ENCODE data around the gene CD8A. TPM values are rescaled to one million over a fixed set of nuclear protein-coding genes. Genes with fewer than 3 reads are reported as not detected.

Gene CD8A
- total RNA-seq, 1 donor from 2014 or later, result 17.7 TPM

GRCh38 chr2:86779971-86780370 is 10.7 kb downstream of the CD8A start:
- Histone ChIP-seq H3K36me3 (peaks cover 4 to 9% of the 10 kb centered on the region in 2 donors), H3K4me3 (no peak overlapping the region), H3K4me1 (no peaks in the 10 kb centered on the region), H3K27me3 (no peaks in the 10 kb centered on the region), H3K27ac (no peak overlapping the region), H3K9me3 (no peaks in the 10 kb centered on the region)
- no peak for DNase-seq (ENCODE audit: low spot score in 2 of 2)
- intact Hi-C loops (cut with DNase I), result no loop called here
- TF ChIP-seq, protein P1, sequence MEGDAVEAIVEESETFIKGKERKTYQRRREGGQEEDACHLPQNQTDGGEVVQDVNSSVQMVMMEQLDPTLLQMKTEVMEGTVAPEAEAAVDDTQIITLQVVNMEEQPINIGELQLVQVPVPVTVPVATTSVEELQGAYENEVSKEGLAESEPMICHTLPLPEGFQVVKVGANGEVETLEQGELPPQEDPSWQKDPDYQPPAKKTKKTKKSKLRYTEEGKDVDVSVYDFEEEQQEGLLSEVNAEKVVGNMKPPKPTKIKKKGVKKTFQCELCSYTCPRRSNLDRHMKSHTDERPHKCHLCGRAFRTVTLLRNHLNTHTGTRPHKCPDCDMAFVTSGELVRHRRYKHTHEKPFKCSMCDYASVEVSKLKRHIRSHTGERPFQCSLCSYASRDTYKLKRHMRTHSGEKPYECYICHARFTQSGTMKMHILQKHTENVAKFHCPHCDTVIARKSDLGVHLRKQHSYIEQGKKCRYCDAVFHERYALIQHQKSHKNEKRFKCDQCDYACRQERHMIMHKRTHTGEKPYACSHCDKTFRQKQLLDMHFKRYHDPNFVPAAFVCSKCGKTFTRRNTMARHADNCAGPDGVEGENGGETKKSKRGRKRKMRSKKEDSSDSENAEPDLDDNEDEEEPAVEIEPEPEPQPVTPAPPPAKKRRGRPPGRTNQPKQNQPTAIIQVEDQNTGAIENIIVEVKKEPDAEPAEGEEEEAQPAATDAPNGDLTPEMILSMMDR (IDR thresholded peaks at IDR 0.05), result no peak

GRCh38 chr2:86778957-86779356 is 11.8 kb downstream of the CD8A start:
- intact Hi-C loops (cut with DNase I), result no loop called here
- no peaks in the 10 kb centered on the region for H3K9me3 ChIP-seq
- no peak overlapping the region for H3K27ac ChIP-seq
- H3K27me3 ChIP-seq, result no peaks in the 10 kb centered on the region
- DNase-seq (ENCODE audit: low spot score in 2 of 2), result no peak
- H3K4me1 ChIP-seq, result no peaks in the 10 kb centered on the region
- TF ChIP-seq, protein P1 (IDR thresholded peaks at IDR 0.05), result no peak
- H3K36me3 ChIP-seq, result peaks cover 10 to 18% of the 10 kb centered on the region in 2 donors
- H3K4me3 ChIP-seq, result no peak overlapping the region

DNA sequence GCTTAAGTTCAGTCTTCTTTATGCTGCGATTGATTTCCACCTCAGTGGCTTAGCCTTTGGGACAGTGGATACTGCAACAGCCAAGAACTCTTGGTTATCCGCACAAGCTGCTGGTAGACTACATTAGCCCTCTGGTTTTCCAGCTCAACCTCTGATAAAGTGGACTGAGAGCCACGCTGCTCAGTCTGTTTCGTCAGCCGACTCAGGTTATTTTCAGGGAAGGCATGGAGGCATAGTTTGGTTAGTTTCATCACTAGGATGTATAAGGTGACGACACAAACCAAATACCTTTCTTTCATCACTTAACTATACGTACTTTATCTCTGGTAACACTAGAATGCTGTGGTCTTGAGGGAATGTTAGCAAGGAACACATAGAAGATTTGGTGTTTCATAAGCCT is 14.2 kb downstream of the CD8A start:
- no peaks in the 10 kb centered on the region for H3K9me3 ChIP-seq
- no peak for DNase-seq (ENCODE audit: low spot score in 2 of 2)
- intact Hi-C loops (cut with DNase I), result no loop called here
- H3K36me3 ChIP-seq, result peaks cover 24 to 39% of the 10 kb centered on the region in 2 donors
- no peak overlapping the region for H3K27ac ChIP-seq
- TF ChIP-seq, protein P1 (IDR thresholded peaks at IDR 0.05), result no peak
- H3K4me3 ChIP-seq, result no peak overlapping the region
- no peaks in the 10 kb centered on the region for H3K4me1 ChIP-seq
- H3K27me3 ChIP-seq, result no peaks in the 10 kb centered on the region

- no peaks in the 10 kb centered on the region for H3K27me3 ChIP-seq
- no peaks in the 10 kb centered on the region for H3K9me3 ChIP-seq
- intact Hi-C loops (cut with DNase I), result no loop called here
- no peaks in the 10 kb centered on the region for H3K4me1 ChIP-seq
- H3K27ac ChIP-seq, result no peak overlapping the region
- H3K36me3 ChIP-seq, result peaks cover 35 to 49% of the 10 kb centered on the region in 2 donors
- no peak for DNase-seq (ENCODE audit: low spot score in 2 of 2)
- TF ChIP-seq, protein P1 (IDR thresholded peaks at IDR 0.05), result no peak
- H3K4me3 ChIP-seq, result no peak overlapping the region
Measured at GRCh38 chr2:86775338-86775737, 15.4 kb downstream of the CD8A start.

DNA sequence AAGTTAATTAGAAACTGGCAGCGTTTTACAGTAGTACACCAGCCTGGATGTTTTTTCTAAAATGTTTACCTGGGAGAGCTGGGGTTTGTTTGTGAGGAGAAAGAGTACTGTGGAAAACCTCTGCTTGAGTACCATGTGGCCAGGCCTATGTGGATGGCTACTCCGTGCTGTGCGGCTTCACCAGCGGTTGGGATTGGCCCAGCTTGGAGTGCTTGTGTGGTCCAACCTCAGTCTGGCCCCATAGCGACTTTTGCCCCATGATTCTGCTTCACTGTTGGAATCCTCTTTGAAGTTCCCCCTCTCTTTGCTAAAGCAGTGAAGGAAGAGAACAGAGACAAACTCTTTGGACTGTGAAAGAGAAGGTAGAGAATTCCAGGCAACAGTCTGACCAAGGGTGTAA is 15.9 kb downstream of the CD8A start:
- Histone ChIP-seq H3K27me3 (no peaks in the 10 kb centered on the region), H3K4me3 (no peak overlapping the region), H3K27ac (no peak overlapping the region), H3K36me3 (peaks cover 37 to 54% of the 10 kb centered on the region in 2 donors), H3K9me3 (no peaks in the 10 kb centered on the region), H3K4me1 (no peaks in the 10 kb centered on the region)
- TF ChIP-seq, protein P1 (IDR thresholded peaks at IDR 0.05), result no peak
- intact Hi-C loops (cut with DNase I), result no loop called here
- no peak for DNase-seq (ENCODE audit: low spot score in 2 of 2)

- Histone ChIP-seq H3K4me3 (no peak overlapping the region), H3K9me3 (no peaks in the 10 kb centered on the region), H3K36me3 (peaks cover 38 to 60% of the 10 kb centered on the region in 2 donors), H3K27me3 (no peaks in the 10 kb centered on the region), H3K4me1 (no peaks in the 10 kb centered on the region), H3K27ac (no peak overlapping the region)
- DNase-seq (ENCODE audit: low spot score in 2 of 2), result no peak
- TF ChIP-seq, protein P1 (IDR thresholded peaks at IDR 0.05), result no peak
- intact Hi-C loops (cut with DNase I), result no loop called here
Measured at GRCh38 chr2:86772611-86773010, 18.1 kb downstream of the CD8A start.

Measured in ascending aorta (tissue), 2 donors.